Measurements from ENCODE around the gene PLSCR4. TPM values are rescaled to one million over a fixed set of nuclear protein-coding genes. Genes with fewer than 3 reads are reported as not detected.

Gene PLSCR4
- total and polyA plus RNA-seq, 2 donors (not counting 3 experiments of a cell fraction or from before 2014, with no cell fraction given), result 81.5 to 91.7 TPM

GRCh38 chr3:146275476-146275875 lies 24.6 kb upstream of the PLSCR4 start:
- TF ChIP-seq EZH2 (IDR thresholded peaks at IDR 0.05; ENCODE audit: borderline replicate concordance, low read depth, low read length, severe bottlenecking) (no peak), MYC (IDR thresholded peaks at IDR 0.05; ENCODE audit: low read depth, low read length) (no peak), MAX (IDR thresholded peaks at IDR 0.05; ENCODE audit: insufficient read depth, insufficient read length) (no peak), CTCF (IDR thresholded peaks at IDR 0.05; ENCODE audit: extremely low read depth in 1 of 2, insufficient read depth in 1 of 2, low read depth in 1 of 2, low read length in 2 of 2) (no peak), FOS (IDR thresholded peaks at IDR 0.05; ENCODE audit: borderline replicate concordance, insufficient read depth, low read length) (no peak), POLR2A (IDR thresholded peaks at IDR 0.05; ENCODE audit: low read depth, low read length) (no peak), POLR2AphosphoS5 (IDR thresholded peaks at IDR 0.05; ENCODE audit: insufficient read depth, low read depth, low read length) (no peak), JUN (IDR thresholded peaks at IDR 0.05; ENCODE audit: borderline replicate concordance, insufficient read depth, insufficient read length, low read depth) (no peak), GATA2 (IDR thresholded peaks at IDR 0.05; ENCODE audit: insufficient read depth, insufficient read length, low read depth, low read length) (no peak)
- dilution Hi-C loops (cut with MboI; ENCODE audit: extremely low pct_ligation_motif_present, low sequenced_read_pairs), result no loop called here
- Histone ChIP-seq H3K4me3 (replicated peaks in 1 of 3; ENCODE audit: insufficient read depth in 1 of 3, low read depth in 1 of 3, low read length in 3 of 3) (no peak overlapping the region), H2AFZ (ENCODE audit: low read depth, low read length) (peak overlapping the region; percentile 19), H3K27ac (ENCODE audit: insufficient read depth, low read depth, low read length) (peak overlapping the region; percentile 99), H3K36me3 (ENCODE audit: control insufficient read depth in 2 of 2, extremely low read depth in 1 of 2, insufficient read depth in 2 of 2, low read length in 2 of 2) (no peaks in the 10 kb centered on the region), H3K79me2 (ENCODE audit: control insufficient read depth, insufficient read depth, low read length) (no peaks in the 10 kb centered on the region), H3K9ac (replicated peaks; ENCODE audit: extremely low read depth, insufficient read depth, low read length) (peak overlapping the region; percentile 77), H3K27me3 (ENCODE audit: control insufficient read depth in 2 of 2, insufficient read depth in 2 of 2, low read length in 2 of 2) (no peaks in the 10 kb centered on the region), H3K9me1 (replicated peaks; ENCODE audit: control insufficient read depth, extremely low read depth, insufficient read depth, low read length) (no peaks in the 10 kb centered on the region), H3K9me3 (replicated peaks; ENCODE audit: control insufficient read depth, insufficient read depth, low read length) (no peaks in the 10 kb centered on the region), H3K4me1 (ENCODE audit: control insufficient read depth, extremely low read depth, insufficient read depth, low read length) (peaks cover 58% of the 10 kb centered on the region), H4K20me1 (replicated peaks; ENCODE audit: control insufficient read depth, extremely low read depth, insufficient read depth, low read length) (no peaks in the 10 kb centered on the region), H3K4me2 (ENCODE audit: insufficient read depth, low read length) (peak overlapping the region; percentile 71)
- intact Hi-C loops (cut with micrococcal nuclease), result loop anchor here (1.0 to 5.0 kb wide), 4 partner anchors 33 to 115 kb away; no protein-coding TSS in a partner anchor
- DNase-seq (ENCODE audit: low read depth, low spot score) (no peak), FAIRE-seq (no peak)
- POLR2A ChIA-PET, result interaction anchor here (1.4 to 3.0 kb wide), 2 partner anchors 24 to 33 kb away, joined by 3 to 10 read pairs; no protein-coding TSS in a partner anchor
- CTCF ChIA-PET, result interaction anchor here (1.3 to 1.5 kb wide), 4 partner anchors 33 to 86 kb away, joined by 5 to 11 read pairs (median 7); no protein-coding TSS in a partner anchor
- BruUV-seq (replicated peaks), result TSS peak; percentile 94
